Measurements from ENCODE around the gene C1orf159.
"Not testable (repeated sequence)": the region's sequence is repeated elsewhere in the genome, so short reads cannot be mapped to it uniquely, and the experiment has no call there.

Gene C1orf159

DNA sequence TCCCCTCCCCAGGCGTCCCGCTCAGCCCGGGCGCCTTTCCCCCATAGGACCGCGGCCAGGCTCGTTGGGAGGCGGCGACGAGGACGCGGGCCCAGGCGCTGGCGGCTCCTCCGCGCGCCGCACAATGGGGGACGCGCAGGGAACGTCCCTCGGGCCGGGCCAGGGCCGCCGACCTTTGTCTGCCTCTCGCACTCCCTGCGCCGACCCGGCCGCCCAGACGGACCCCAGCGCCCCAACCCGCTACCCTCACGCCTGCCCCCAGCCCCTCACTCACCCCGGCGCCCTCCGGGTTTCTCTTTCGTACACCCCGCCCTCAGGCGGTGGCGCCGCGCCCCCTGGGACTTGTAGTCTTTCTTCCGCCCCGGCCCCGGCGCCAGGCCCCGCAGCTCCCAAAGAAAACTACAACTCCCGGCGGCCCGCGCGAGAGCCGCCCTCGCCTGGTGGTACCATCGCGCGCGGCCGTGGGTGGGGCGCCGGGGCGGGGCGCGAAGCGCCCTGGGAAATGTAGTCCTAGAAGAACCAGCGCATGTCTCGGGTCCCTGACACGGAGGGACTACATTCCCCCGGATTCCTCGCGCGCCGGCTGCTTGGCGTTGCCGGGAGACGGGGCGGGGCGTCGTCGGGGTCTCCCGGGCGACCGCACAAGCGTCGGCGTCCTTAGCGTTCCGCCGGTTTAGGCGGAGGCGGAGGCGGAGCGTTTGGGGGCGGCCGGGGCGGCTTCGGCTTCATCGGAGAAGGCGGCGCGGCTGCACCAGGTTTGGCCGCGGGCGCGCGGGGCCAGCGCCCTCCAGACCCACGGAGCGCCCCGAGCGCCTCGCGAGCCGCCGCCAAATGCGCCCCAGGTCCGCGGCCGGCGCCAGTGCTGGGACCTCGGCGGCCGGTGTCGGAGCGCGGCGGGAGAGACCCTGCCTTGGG lies at the start of gene C1orf159:
Gene C1orf159, minus strand, starts transcription at position 304 of the 915 bp plus-strand sequence. CDS start 24,546 bp downstream, outside the sequence.
- DNase-seq (ENCODE audit: low read depth), result peak; percentile 97

DNA sequence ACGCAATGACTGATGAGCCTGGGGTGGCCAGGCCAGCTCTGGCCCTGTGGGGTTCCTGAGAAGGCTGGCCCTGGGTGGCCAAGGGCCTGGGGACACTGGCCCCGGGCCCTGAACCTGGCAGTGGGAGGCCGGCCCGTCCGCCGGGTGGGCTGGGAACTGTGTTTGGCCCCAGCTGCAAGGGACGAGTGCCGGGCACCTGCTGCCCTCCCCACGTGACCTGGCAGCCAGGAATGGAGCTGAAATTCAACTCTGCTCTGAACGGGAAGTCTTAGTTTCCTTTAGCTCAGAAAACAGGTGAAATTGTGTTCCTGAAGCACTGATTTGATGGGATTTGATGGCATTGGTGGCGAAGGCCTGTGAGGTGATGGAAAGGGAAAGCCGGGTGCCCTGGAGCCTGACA lies 49.6 kb upstream of the C1orf159 start:
- no peak for DNase-seq (ENCODE audit: low read depth)

DNA sequence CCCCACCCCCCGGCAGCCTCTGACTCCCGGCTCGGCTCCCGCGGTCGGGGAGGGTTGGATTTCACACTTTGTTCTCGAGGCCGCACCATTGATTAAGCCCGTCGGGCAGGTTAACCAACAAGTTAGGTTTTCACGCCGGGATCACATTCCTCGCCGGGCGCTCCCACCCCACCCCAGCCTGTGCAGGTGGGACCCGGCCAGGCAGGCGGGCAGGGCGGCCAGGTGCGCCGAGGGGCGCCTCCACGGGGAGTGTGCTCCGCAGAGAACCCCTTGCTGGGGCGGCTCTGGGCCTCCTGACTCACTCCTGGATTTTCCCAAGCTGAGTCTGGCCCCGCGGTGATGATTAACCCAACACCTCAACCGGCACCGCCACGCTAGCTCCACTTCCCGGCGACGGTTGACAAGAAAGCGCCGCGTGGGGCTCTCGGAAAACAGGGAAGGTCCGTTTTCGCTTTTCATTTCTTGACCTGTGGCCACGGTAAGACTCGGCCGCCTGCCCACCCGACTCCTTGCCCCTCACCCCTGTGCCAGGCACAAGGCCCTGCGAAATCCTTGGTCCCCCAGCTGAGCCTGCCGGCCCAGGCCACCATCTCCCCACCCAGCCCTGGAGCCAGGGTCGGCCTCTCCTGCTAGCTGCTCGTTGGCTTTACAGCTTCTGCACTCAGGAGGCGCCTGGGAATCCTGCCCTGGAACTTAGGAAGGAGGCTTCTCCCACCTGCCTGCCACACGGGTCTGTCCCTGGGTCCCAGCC lies 49.0 kb upstream of the C1orf159 start:
- no peak for DNase-seq (ENCODE audit: low read depth)

DNA sequence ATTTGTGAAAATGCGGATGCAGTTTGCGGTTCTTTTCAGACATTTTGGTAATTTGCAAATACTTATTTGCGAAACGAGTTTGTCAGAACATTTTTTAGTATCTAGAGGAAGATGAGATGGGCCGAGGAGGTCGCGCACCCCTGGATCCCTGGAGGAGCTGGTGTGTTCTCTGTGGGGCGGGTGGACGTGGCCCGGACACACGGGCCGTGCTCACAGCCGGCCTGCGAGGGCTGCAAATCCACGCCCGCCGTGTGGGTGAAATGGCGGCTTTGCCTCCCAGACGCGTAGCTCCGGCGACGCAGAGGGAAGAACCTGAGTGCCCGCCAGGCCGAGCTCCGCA lies 48.4 kb upstream of the C1orf159 start:
- no peak for DNase-seq (ENCODE audit: low read depth)

DNA sequence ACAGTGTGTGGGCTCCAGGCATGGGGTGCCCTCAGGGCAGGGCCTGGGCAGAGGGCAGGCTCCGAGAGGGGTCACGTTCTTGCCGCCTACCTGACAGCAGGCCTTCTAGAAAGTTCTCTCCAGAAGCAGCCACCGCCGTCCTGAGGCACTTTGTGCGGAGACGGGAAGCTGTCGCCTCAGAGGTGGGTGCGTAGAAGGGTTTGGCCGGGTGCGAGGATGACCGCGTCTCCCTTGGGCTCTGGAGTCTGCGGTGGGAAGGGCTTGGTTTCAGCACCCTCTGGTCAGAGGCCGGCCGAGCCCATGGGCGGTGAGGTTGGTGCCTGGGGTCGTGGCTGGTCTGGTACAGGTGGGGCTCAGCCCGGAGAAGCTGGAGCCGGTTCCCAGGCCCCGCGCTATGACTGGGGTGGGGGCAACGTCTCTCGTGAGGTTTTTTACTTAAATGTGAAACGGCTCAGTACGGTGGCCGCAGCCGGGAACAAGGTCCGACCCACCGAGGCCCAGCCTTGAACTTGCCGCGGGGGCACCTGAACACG lies 47.7 kb upstream of the C1orf159 start:
- no peak for DNase-seq (ENCODE audit: low read depth)

DNA sequence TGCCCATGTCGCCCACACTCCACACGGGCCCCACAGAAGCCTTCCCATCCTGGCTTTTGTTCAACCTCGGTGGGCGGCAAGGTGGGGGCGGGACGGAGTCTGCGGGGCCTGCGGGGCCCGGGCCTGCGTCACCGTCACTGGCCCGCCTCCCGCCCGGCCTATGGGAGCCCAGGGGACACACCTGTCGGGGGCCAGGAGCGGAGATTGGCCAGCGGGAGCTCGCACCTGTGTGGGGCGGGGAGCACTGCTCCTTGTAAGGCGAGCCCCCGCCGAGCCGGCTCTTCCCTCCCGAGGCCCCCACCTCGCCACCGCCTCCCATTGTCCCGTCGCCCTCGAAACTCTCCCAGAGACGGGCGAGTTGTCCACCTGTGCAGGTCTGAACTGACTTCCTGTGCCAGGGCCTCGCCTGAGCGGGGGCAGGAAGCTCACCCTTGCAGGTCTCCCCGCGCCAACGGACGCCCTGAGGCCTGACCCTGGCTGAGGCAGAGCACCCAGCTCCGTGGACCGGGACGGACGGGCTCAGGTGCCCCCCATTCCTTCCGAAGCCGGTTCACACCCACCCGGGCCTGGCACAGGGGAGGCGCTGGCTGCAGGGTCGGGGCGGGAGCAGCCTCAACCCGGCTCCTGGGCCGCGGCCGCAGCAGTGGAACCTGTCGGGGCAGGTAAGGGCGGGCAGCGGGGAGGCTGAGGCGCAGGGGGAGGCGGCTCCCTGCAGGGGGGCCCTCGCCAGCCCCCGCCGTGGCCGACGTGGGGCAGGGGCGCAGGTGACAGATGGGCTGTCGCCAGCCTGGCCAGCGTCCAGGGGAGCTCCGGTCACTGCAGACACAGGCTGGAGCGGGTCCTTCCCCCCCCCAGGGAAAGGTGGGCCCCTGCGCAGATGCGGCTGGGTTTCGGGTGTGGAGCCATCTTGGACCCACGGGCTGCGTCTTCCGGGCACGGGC lies 47.0 kb upstream of the C1orf159 start:
- no peak for DNase-seq (ENCODE audit: low read depth)

DNA sequence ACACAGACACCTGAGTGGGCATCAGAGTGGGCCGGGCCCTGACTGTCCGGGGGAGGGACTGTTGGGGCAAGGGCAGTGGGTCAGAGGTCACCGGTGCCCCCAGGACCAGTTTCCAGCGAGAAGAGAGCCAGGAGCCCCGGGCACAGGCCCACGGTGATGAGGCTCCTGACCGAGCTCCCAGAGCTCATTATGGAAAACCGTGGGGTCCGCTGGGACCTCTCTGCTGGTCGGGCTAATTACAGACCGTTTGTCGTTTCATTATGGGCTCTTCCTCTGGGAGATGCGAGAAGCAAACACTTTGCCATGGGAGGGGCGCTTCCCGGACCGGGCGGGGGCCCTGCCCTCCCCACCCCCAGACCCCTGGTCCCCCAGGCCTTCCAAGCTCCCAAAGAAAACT lies 45.8 kb upstream of the C1orf159 start:
- no peak for DNase-seq (ENCODE audit: low read depth)

DNA sequence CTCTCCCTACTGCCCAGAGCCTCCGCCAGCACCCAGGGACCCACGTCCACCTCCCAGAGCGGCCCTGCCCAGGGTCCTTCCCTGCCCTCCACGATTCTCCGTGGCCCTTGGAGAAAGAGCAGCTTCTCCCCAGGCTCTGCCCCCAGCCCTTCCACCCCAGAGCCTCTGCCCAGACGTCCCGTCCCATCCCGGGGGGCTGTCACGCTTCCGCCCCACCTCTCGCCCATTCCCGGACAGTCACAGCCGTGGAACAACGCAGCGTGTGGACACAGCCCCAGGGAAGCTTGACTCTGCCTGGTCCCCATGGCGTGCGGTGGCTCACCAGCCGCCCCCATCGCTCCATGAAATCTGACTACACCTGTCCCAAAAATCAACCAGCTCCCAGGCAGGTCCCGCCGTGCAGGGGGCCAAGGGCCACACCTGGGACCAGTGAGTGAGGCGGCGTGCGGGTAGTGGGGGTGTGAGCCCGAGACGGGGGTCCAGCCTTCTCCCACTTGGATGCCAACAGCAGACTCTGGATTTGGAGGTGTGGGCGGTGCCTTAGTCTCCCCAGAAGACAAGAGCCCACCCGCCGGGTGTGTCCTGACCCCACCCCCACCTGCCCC lies 45.3 kb upstream of the C1orf159 start:
- no peak for DNase-seq (ENCODE audit: low read depth)

DNA sequence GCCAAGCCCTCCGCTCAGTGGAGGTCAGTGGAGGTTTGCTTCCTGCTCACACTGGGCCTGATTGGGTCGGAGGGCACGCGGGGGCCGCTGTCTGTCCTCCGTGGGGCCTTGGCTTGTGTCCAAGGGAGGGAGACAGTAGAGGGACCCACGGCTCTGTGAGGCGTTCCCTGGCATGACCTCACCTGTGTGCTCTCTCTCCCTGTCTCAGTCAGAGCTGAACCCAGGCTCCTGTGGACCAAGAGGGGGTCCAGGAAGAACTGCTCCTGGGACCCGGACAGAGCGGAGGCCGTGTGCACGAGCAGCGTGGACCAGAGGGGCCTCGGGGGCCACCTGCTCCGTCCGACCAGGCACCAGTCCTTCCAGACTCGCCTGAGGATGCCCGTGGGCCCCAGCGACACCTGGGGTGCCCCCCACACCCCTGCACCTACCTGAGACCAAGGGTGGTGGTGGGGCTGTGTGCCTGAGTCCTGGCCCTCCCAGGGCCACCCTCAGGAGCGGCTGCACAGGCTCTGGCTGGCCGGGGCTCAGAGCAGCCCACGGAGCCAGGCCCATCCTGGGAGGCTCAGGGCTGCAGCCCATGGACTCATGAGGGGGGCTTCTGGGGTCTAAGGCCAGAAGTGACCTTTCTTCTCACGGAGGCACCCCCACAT lies 44.5 kb upstream of the C1orf159 start:
- DNase-seq (ENCODE audit: low read depth), result no peak

DNA sequence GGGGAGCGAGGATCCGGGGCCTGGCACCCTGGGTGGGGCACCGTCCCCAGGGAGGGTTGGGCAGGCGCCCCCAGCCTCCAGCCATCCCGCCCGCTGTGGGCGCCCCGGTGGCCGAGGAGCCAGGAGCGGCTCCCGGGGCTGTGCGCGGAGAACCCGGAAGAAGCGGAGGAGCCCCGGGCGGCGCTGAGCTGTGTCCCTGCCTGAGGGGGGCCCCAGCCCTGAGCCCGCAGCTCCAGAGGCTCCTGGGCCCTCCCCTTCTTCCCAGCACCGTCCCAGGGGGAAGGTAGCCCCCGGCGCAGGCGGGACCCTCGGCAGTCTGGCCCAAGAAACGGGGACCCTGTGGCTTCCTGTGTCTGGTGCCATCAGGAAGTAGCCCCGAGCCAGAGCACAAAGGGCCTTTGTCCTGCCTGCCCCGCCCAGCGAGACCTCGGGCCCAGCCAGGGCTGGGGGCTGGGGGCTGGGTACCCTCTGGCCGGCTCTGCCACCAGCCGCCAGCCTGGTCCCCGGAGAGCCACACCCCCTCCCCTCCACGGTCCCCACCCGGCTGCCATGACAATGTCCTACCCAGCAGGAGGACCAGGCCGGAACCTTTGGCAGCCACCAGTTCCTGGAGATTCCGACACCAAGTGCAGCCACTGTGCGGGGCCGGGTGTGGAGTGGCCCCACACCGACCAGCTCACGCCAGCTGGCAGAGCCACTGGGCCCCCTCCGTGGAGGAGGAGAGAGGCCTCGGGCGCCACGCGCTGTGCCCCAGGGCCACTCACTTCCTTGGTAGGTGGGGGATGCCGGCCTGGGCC lies 42.2 kb upstream of the C1orf159 start:
- DNase-seq (ENCODE audit: low read depth), result peak; percentile 11

DNA sequence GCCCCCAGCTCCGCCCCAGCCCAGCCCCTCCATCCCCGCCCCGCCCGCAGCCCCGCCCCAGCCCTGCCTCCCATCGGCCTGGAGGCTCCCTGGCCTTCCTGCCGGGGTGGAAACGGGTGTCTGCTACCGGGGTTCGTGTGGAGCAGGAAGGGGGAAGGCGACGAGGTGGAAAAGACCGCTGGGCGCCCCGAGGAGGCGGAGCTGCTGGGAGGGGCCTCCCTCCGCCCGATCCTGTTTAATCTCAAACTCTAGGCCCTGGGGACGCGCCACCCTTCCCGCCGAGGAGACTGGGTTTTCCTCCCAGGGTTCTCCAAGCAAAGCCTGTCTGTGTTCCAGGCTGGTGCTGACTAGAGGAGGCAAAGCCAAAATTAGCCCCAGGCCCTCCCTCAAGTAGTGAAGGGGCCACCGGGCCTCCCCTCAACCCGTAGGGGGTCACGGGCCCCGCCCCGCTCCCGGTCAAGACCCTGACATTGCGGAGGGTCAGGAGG lies 41.6 kb upstream of the C1orf159 start:
- peak; percentile 92 for DNase-seq (ENCODE audit: low read depth)

DNA sequence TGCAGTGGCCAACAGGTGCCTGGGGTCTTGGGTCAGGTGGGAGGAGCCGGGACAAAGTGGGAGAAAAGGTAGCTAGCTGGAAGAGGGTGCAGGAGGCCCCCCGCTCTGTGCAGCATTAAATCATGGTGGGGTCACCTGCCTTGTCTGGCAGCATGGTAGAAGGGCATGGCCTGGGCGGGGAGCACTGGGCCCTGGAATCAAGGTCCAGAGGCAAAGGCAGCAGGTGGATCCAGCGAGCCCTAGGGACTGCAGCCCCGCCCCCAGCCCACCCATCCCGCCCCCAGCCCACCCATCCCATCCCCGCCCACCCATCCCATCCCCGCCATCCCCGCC lies 41.1 kb upstream of the C1orf159 start:
- DNase-seq (ENCODE audit: low read depth), result no peak

DNA sequence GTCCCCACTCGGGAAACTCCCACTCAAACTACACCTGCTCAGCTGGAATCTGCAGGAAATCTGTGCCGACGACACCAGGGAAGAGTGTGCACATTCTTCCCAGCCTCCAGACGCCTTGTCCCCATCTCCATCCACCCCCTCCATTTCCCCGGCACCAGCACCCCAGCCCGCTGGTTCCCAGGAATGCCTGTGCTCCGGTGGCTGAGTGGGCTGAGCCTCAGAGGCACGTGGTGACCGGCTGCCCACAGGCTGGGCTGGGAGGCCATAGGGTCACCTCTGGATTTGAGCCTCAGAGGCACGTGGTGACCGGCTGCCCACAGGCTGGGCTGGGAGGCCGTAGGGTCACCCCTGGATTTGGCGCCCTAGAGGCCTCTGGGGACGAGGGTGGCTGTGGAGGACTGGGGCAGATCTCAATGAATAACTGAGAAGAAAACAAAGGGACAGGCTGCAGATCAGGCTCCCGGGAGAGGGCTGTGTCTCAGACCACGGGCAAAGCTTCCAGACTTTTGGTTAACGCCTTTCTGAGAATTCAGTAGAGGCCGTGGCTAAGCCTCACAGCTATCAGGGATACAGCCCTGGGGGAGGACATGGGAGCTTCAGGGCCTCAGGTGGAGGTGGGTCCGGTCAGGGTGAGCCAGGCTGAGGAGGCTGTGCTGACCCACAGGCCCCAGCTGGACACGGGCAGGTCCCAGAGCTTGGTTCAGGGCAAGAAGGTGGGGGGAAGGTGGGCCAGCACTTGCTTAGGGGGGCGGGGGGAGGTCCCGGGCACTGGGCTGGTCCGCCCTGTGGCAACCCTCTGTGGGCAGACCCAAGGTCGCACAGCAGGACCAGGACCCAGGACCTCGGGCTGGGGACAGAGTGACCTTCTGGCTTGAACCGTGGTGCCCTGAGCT lies 40.5 kb upstream of the C1orf159 start:
- DNase-seq (ENCODE audit: low read depth), result no peak

DNA sequence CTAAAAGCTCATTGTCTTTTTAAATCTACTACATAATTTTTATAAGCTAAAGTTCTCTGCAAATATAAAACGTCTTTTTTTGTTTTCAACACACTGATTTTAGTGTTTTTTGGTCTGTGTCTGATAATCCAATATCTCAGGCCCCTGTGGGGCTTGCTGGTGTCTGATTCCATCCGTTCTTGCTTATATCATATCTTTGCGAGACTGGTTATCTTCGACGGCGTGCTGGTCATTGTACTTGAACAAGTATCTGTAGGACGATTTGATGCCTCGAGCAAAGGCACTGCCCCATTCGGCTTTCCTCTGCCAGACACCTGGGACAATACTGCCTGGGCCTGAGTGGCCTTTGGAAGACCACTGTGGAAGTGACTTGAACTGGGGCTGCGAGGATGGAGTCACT lies 39.4 kb upstream of the C1orf159 start:
- DNase-seq (ENCODE audit: low read depth), result no peak

DNA sequence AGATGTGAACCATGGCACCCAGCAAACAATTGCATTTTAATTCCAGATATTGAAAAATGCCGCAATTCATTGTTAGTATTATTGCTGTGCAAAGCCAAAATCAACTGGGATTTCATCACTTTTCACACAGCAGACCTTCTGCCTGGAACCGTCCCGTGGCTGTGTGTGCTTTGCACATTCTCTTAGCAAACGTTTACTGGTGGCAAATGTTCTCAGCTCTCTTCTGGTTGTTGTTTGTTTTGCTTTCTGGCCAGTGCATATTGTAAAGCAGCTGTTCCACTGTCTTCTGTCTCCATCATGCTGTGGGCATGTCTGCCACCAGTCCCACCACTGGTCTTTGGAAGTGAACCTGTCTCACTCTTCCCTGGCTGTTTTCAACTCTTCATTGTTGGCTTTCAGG lies 38.0 kb upstream of the C1orf159 start:
- DNase-seq (ENCODE audit: low read depth), result peak; percentile 51

DNA sequence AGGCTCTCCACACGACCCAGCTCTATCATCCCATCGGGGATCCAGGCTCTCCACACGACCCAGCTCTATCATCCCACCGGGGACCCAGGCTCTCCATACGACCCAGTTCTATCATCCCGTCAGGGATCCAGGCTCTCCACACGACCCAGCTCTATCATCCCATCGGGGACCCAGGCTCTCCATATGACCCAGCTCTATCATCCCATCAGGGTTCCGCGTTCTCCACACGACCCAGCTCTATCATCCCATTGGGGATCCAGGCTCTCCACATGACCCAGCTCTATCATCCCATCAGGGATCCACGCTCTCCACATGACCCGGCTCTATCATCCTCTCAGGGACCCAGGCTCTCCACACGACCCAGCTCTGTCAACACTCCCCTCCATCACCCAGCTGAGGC lies 37.3 kb upstream of the C1orf159 start:
- not testable (repeated sequence) for DNase-seq (ENCODE audit: low read depth)

DNA sequence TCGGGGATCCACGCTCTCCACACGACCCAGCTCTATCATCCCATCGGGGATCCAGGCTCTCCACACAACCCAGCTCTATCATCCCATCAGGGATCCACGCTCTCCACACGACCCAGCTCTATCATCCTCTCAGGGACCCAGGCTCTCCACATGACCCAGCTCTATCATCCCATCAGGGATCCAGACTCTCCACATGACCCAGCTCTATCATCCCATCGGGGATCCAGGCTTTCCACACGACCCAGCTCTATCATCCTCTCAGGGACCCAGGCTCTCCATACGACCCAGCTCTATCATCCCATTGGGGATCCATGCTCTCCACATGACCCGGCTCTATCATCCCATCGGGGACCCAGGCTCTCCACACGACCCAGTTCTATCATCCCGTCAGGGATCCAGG lies 36.5 kb upstream of the C1orf159 start:
- DNase-seq (ENCODE audit: low read depth), result not testable (repeated sequence)

DNA sequence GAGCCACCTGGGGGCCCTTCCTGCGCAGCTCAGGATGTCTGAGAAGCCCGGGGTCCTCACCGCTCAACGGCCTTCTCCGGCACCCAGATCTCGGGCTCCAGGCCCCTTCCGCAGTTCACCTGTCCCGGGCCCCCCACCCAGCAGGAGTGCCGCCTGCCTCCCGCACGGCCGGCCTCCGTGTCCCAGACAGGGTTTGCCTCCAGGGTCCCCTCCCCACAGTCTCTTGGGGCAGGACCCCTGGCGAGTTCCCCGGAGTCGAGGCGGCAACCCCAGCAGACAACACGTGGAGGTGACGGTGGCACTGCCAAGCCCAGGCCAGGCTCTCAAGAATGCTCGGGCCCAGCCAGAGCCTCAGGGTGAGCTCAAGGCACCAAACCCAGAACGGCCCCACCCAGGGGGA lies 35.4 kb upstream of the C1orf159 start:
- no peak for DNase-seq (ENCODE audit: low read depth)

DNA sequence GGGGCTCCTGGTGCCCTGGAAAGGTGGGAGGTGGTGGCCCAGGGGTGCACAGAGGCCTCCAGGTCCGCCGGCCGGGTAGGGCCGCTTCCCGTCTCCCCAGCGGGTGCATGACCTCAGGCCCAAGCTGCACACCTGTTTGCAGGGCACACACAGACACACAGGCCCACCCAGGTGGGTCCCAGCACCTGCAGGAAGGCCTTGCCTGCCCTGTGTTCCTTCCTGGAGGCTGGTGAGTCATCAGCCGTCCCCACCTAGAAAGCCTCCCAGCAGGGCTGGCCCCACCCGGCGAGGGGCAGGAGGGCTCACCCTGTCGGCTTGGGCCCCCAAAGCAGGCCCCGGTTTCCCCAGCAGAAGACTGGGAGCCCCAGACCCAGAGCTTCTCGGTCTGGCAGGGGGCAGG lies 34.2 kb upstream of the C1orf159 start:
- no peak for DNase-seq (ENCODE audit: low read depth)
